ENCODE results near the gene CSRP1. TPM values are rescaled to one million over a fixed set of nuclear protein-coding genes. Genes with fewer than 3 reads are reported as not detected.

CSRP1 gene
- total RNA-seq, 4 donors from 2014 or later, result 913 to 2,516 (median 1,349) TPM

GRCh38 chr1:201537467-201537866, 30.5 kb upstream of the CSRP1 start:
- no peaks in the 10 kb centered on the region for H3K27me3 ChIP-seq
- no peak overlapping the region for H3K4me3 ChIP-seq
- DNase-seq, result no peak
- TF ChIP-seq POLR2A (IDR thresholded peaks at IDR 0.05) (no peak), CTCF (IDR thresholded peaks at IDR 0.05) (no peak)
- no peaks in the 10 kb centered on the region for H3K4me1 ChIP-seq
- H3K27ac ChIP-seq, result peak overlapping the region; percentile 84 to 87
- no peaks in the 10 kb centered on the region for H3K36me3 ChIP-seq
- no peaks in the 10 kb centered on the region for H3K9me3 ChIP-seq
- intact Hi-C loops (cut with DNase I; ENCODE audit: low total_unique reads), result no loop called here

GRCh38 chr1:201537028-201537427, 30.1 kb upstream of the CSRP1 start:
- Histone ChIP-seq H3K27me3 (no peaks in the 10 kb centered on the region), H3K4me1 (no peaks in the 10 kb centered on the region), H3K9me3 (no peaks in the 10 kb centered on the region), H3K36me3 (no peaks in the 10 kb centered on the region), H3K4me3 (no peak overlapping the region), H3K27ac (peak overlapping the region; percentile 84 to 87)
- intact Hi-C loops (cut with DNase I; ENCODE audit: low total_unique reads), result no loop called here
- no peak for DNase-seq
- TF ChIP-seq CTCF (IDR thresholded peaks at IDR 0.05) (no peak), POLR2A (IDR thresholded peaks at IDR 0.05) (no peak)

GRCh38 chr1:201536558-201536957, 29.6 kb upstream of the CSRP1 start:
- no peak overlapping the region for H3K4me3 ChIP-seq
- peak overlapping the region; percentile 84 to 87 for H3K27ac ChIP-seq
- intact Hi-C loops (cut with DNase I; ENCODE audit: low total_unique reads), result no loop called here
- no peaks in the 10 kb centered on the region for H3K4me1 ChIP-seq
- peak in 1 of 2 donors; percentile 72 for DNase-seq
- TF ChIP-seq POLR2A (IDR thresholded peaks at IDR 0.05) (no peak), CTCF (IDR thresholded peaks at IDR 0.05) (no peak)
- H3K27me3 ChIP-seq, result no peaks in the 10 kb centered on the region
- H3K9me3 ChIP-seq, result no peaks in the 10 kb centered on the region
- no peaks in the 10 kb centered on the region for H3K36me3 ChIP-seq

- Histone ChIP-seq H3K36me3 (no peaks in the 10 kb centered on the region), H3K27me3 (no peaks in the 10 kb centered on the region), H3K4me3 (no peak overlapping the region), H3K9me3 (no peaks in the 10 kb centered on the region), H3K27ac (peak overlapping the region; percentile 84 to 87), H3K4me1 (peaks cover 0 to 5% of the 10 kb centered on the region in 2 donors)
- intact Hi-C loops (cut with DNase I; ENCODE audit: low total_unique reads), result no loop called here
- TF ChIP-seq CTCF (IDR thresholded peaks at IDR 0.05) (no peak), POLR2A (IDR thresholded peaks at IDR 0.05) (no peak)
- no peak for DNase-seq
Observed at GRCh38 chr1:201535919-201536245, 29.0 kb upstream of the CSRP1 start.

- peak overlapping the region; percentile 84 to 87 for H3K27ac ChIP-seq
- DNase-seq, result peak in 1 of 2 donors; percentile 61
- intact Hi-C loops (cut with DNase I; ENCODE audit: low total_unique reads), result no loop called here
- no peak overlapping the region for H3K4me3 ChIP-seq
- TF ChIP-seq CTCF (IDR thresholded peaks at IDR 0.05), result no peak
- TF ChIP-seq POLR2A (IDR thresholded peaks at IDR 0.05), result no peak
- H3K27me3 ChIP-seq, result no peaks in the 10 kb centered on the region
- H3K9me3 ChIP-seq, result no peaks in the 10 kb centered on the region
- peaks cover 0 to 5% of the 10 kb centered on the region in 2 donors for H3K4me1 ChIP-seq
- no peaks in the 10 kb centered on the region for H3K36me3 ChIP-seq
Observed at GRCh38 chr1:201535046-201535918, 28.4 kb upstream of the CSRP1 start.
